HG03457 (cell line): Measurements from ENCODE around the gene FLT3.

Source experiments
- ATAC-seq: cut with Tn5 transposase; IDR thresholded peaks from one replicate; pipeline ENCODE4 v1.9.1; 2021; ENCODE audit warnings: moderate number of reproducible peaks; ENCODE audit not compliant: unreplicated experiment

Gene FLT3

DNA sequence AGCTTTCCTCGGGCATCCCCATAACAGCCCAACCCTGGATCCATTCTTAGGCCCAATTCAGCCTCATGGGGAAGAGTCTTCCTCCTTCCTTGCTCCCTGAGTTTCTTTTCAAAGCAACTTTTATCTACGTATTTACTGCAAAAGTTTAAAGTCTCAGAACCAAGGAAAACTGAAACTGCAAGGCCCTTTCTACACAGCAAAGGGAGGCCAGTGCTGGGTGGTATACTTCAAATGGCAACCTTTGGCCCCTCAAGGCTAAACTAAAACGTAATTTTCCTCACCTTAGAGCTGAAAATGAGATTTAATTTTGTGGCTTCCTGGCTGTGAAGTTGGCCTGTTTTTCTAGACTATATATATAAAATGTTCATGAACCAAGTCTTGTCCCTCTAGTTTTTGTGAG is 136.9 kb downstream of the FLT3 start:
- no peak for ATAC-seq

DNA sequence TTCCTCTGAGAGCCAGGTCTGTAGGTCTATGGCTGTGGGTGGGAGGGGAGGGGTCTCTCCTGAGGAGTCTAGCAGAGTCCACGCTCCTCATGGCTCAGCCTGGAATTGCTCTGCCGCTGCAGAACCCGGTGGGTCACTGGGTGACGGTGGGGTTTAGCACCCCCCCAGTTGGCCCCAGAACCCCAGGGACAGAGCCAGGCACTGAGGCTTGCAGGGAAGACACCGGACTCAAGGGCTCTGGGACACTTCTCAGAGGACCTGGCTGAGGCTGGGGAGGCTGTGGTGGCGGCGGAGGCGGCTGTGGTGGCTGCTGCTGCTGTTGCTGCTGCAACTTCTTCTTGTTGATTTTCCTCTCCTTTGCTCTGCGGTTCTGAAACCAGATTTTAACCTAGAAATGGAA is 137.4 kb downstream of the FLT3 start:
- no peak for ATAC-seq

- ATAC-seq: no peak
These were observed 138.1 kb downstream of the FLT3 start for GRCh38 chr13:27962128-27962841.

GRCh38 chr13:27961227-27962085 is 138.9 kb downstream of the FLT3 start:
- ATAC-seq: no peak

- ATAC-seq: no peak
These were observed 139.8 kb downstream of the FLT3 start for GRCh38 chr13:27960362-27961226.

GRCh38 chr13:27959976-27960361 is 140.4 kb downstream of the FLT3 start:
- ATAC-seq: no peak

DNA sequence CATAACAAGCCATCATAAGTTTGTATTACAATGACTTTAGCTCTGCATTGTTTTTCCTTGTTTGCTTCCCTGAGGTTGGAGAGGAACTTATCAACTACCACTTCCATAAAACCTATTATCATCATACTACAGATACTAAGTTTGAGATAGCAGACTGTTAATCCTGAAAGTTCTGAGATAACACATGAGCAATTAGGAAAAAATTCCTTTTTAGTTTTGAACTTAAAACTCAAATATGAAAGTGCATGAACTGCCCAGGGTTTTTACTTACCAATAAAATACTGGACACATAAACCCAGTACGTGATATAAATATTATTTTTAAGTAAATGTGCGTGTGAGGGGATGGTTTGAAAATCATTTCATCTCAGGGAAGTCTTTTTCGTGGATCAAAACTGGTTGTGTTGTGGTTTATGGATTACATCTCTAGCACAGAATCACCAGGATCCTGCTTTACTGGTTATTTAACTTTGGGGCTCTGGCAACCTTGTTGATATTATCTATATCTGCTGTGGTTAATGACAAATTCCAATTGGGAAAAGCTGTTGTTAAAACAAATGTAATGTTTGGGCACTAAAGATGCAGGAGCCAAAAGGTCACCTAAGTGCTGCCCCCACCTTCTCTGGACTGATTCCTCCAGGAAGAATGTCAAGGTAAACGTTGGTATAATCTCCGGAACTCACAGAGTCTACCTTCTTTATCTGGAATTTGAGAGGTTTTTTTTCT is 143.6 kb downstream of the FLT3 start:
- ATAC-seq: no peak

DNA sequence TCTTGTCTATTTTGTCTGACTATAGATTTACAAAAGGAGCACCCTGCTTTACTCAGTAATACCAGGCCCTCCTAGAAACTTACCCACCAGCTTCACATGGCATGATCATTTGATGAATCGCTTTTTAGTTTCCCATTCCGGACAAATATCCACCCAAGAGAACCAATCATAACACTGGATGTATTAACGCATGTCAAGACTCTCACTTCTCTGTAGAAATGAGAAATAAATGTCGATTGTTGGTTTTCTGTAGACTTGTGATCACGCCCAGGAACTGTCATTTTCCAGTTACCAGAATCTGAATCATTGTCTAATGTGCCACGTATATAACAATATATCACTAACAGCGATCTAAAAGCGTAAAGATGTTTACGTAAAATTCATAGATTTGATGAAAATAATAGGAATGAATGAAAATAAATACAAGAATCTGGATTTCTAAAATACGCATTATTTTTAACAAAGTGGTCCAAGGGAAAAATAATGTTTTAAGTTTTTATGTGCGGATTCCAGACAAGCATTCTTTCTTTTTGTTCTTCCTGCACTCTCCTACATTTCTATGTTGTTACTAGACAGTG is 145.3 kb downstream of the FLT3 start:
- ATAC-seq: no peak

GRCh38 chr13:27954406-27954851 is 145.9 kb downstream of the FLT3 start:
- no peak for ATAC-seq

GRCh38 chr13:27953676-27954405 is 146.5 kb downstream of the FLT3 start:
- ATAC-seq: no peak
